GM12878 (cell line): Measurements from ENCODE around the gene NDUFC1.

ENCODE experiments used
- ATF3 ChIP-seq: IDR thresholded peaks from 2 replicates; pipeline ENCODE4 v1.6.1; 2011; ENCODE audit warnings: low read depth, mild to moderate bottlenecking, low read length, moderate library complexity, borderline replicate concordance; ENCODE audit errors: extremely low read depth
- BCL11A ChIP-seq: IDR thresholded peaks from 2 replicates; pipeline ENCODE4 v1.6.1; 2011; ENCODE audit warnings: low read depth, low read length
- CREB1 ChIP-seq: IDR thresholded peaks from 2 replicates; pipeline ENCODE4 v1.6.1; 2012; ENCODE audit warnings: low read depth, mild to moderate bottlenecking, inconsistent platforms
- EP300 ChIP-seq, 2 experiments: fragments of 150-350 bp in 1 of 2; IDR thresholded peaks; 2 replicates each; pipeline ENCODE4 v1.6.1; 2011 to 2012; ENCODE audit warnings: low read depth in 2 of 2, low read length in 2 of 2, borderline replicate concordance in 1 of 2, improper control_type of control experiment in 1 of 2, inconsistent platforms in 1 of 2; ENCODE audit not compliant: control insufficient read depth in 1 of 2
- LARP7 ChIP-seq: fragments of 450-650 bp; IDR thresholded peaks from 2 replicates; pipeline ENCODE4 v1.6.1; 2017; ENCODE audit warnings: mild to moderate bottlenecking
- MXI1 ChIP-seq: fragments of 150-350 bp; IDR thresholded peaks from 2 replicates; pipeline ENCODE4 v1.6.1; 2011; ENCODE audit warnings: low read depth, mild to moderate bottlenecking, inconsistent platforms, low read length, improper control_type of control experiment
- NBN ChIP-seq: fragments of 450-650 bp; IDR thresholded peaks from 2 replicates; pipeline ENCODE4 v1.6.1; 2016
- NFYB ChIP-seq: IDR thresholded peaks from 2 replicates; pipeline ENCODE4 v1.6.1; 2011; ENCODE audit warnings: low read depth, mild to moderate bottlenecking, low read length, improper control_type of control experiment, moderate library complexity; ENCODE audit not compliant: insufficient read depth
- PML ChIP-seq: IDR thresholded peaks from 2 replicates; pipeline ENCODE4 v1.6.1; 2012; ENCODE audit warnings: low read length, inconsistent platforms
- POLR2A ChIP-seq: IDR thresholded peaks from 2 replicates; pipeline ENCODE4 v1.6.1; 2011; ENCODE audit warnings: low read depth, mild to moderate bottlenecking, low read length
- POLR2AphosphoS5 ChIP-seq: IDR thresholded peaks from 2 replicates; pipeline ENCODE4 v1.6.1; 2011; ENCODE audit warnings: mild to moderate bottlenecking, low read length, inconsistent platforms
- SUZ12 ChIP-seq: fragments of 200-600 bp; sonication (generic); IDR thresholded peaks from one replicate; pipeline ENCODE4 v1.6.1; 2018; ENCODE audit warnings: antibody characterized with exemption, mild to moderate bottlenecking; ENCODE audit not compliant: unreplicated experiment
- TF ChIP-seq, protein P1 (sequence below), 3 experiments: IDR thresholded peaks in 2 of 3; conservative IDR thresholded peaks in 1 of 3; 2 replicates each; pipeline ENCODE4 v1.5.1; 2011; ENCODE audit warnings: low read depth in 3 of 3, low read length in 3 of 3, mild to moderate bottlenecking in 3 of 3, control low read depth in 2 of 3, moderate library complexity in 2 of 3, inconsistent platforms in 1 of 3, mixed read lengths in 1 of 3; ENCODE audit not compliant: control insufficient read depth in 2 of 3, insufficient read depth in 1 of 3; ENCODE audit errors: extremely low read depth in 1 of 3

DNA sequence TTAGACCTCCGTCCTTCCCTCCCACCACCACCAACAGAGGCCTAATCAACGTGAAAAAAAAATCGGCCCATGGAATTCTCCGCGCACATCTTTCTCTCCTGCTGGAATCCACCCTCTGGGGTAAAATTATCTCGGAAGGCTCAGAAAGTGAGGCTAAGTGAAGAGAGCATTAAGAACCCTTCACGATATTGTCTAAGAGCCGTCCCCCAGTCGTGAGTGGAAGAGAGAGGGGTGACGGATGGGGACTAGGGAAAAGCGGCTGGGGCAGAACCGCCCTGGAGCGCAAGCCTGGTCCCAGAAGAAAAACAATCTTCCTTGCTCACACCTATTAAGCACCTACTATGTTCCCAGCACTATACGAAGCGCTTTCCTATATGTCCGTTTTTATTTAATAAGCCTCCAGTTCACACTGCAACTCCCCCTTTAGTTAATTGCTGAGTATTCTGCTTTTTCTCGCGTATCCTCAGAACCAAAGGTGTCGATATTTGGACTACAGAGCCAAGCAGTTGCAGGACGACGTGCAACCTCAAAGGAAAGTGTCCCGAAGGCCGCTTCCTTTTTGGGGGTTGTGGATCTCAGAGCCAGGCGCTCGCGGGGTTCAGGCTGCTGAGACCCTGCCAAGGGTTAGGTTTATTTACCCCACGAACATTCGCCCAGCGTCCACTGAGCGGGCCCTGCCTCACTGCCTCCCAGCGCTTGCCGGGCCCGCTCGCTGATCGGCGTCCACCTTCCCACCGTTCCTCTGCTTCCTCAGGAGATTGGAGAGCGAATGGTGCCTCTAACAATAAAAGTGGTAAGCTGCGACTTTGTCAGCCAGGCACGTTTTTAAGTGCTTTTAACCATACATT is 23.1 kb downstream of the NDUFC1 start:
- TF ChIP-seq MXI1 (no peak), LARP7 (no peak), NBN (no peak), POLR2A (no peak), ATF3 (no peak), SUZ12 (no peak), NFYB (no peak), EP300 (IDR thresholded peaks at IDR 0.05; ENCODE audit: borderline replicate concordance in 1 of 2, control insufficient read depth in 1 of 2, low read depth in 2 of 2, low read length in 2 of 2) (no peak), BCL11A (no peak), CREB1 (no peak), PML (no peak), POLR2AphosphoS5 (no peak)
- TF ChIP-seq, protein P1, sequence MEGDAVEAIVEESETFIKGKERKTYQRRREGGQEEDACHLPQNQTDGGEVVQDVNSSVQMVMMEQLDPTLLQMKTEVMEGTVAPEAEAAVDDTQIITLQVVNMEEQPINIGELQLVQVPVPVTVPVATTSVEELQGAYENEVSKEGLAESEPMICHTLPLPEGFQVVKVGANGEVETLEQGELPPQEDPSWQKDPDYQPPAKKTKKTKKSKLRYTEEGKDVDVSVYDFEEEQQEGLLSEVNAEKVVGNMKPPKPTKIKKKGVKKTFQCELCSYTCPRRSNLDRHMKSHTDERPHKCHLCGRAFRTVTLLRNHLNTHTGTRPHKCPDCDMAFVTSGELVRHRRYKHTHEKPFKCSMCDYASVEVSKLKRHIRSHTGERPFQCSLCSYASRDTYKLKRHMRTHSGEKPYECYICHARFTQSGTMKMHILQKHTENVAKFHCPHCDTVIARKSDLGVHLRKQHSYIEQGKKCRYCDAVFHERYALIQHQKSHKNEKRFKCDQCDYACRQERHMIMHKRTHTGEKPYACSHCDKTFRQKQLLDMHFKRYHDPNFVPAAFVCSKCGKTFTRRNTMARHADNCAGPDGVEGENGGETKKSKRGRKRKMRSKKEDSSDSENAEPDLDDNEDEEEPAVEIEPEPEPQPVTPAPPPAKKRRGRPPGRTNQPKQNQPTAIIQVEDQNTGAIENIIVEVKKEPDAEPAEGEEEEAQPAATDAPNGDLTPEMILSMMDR (IDR thresholded peaks at IDR 0.05 in 2 of 3, conservative IDR thresholded peaks at IDR 0.05 in 1 of 3; ENCODE audit: control insufficient read depth in 2 of 3, extremely low read depth in 1 of 3, insufficient read depth in 1 of 3, low read depth in 3 of 3, low read length in 3 of 3) = no peak
